ENCODE data around the gene PSG2.
A peak's percentile ranks its signal among the peaks of the same experiment; 100 is the strongest.
"Not testable (repeated sequence)": the region's sequence is repeated elsewhere in the genome, so short reads cannot be mapped to it uniquely, and the experiment has no call there.

The PSG2 gene

DNA sequence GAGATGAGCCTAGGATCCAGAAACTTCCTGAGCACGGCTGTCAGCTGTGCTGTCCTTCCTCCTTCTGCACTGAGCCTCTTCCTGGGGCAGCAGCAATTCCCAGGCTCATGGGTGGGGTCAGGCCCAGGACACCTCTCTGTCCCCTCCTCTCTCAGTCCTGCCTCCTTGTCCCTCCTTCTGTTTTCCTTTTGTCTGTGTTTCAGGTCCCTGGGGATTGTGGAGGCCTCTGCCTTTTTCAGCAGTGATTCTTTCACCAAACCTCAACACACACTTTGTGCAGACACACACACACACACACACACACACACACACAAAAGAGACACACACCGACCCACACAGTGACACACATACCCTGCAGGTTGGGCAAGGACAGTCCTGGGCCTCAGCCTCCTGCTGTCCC lies at the start of gene PSG2:
PSG2 (minus strand) TSS at position 101 of the 400 bp plus-strand sequence. CDS start 132 bp downstream, outside the sequence.
- not testable (repeated sequence) for DNase-seq

DNA sequence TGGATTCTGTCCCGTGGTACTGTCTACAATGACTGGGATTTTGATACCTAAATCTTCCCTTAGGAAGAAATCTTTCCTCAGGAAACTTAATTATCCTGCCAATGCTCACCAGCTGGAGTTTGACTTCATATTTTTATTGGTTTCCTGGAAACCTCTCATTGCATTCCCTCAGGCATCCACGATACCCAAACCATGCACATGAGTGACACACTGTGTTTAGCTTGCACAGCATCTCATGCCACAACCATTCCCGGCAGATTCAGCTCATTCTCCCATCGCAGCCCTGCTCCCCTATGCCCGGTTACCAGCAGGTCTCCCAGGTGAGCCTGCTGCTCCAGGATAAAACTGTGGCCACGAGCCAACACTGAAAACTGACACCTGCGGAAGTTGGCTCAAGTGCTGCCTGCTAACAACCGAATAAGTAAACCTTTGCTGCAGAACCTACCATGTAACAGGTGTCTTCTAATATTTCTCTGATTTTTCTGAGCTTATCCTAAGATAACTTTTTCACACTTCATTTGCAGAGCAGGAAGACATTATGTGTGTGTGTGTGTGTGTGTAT lies 48.9 kb upstream of the PSG2 start:
- DNase-seq, result not testable (repeated sequence)

DNA sequence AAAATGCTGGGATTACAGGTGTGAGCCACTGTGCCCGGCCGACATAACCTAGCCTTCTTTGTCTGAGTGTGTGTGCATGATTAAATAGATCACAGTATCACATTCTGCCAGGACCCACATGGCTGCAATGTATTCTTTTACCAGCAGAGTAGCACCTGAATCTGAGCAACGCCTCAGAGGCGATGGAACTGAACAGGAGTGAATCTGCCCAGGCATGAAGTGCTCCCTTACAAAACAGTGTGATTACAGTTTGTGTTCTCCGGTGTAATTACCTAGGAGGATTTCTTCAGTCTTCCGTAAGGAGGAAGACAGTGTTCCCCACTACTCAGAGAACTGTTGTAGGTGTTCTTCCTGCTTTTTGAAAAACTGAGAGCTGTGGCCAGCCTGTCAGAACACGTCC lies 46.7 kb upstream of the PSG2 start:
- DNase-seq, result not testable (repeated sequence)

DNA sequence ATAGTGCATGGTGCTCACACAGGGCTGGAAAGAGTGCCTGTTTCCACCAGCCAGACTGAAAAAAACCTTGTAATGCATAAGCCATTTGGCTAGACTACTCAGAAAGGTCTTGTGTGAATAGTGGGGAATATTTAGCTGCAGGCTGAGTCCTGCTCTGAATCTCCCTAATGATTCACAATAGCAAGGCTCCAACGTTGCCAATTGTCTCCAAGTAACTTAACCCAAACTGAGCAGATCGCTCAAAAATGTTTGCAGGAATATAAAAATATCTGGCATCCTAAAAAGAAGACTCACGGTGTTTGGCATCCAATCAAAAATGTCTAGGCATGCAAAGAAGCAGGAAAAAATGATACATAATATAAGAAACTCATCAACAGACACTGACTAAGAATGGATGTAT lies 44.8 kb upstream of the PSG2 start:
- DNase-seq, result not testable (repeated sequence)

DNA sequence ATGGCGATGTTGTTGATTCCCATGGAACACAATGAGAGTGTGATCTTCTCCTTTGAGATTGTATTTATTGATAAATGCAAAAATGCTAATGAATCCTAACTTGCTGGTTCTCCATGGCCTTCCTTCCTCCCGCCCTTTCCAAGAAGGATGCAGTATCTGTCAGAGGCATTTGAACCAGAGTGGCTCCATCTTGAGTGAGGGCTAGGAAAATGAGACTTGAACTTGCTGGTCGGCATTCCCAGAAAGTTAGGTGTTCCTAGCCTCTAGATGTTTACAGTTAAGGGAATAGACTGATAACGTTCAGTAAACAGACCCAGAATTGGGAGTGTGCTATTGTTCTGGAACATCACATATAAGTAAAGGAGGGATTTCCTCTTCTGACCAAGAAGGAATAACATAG lies 44.2 kb upstream of the PSG2 start:
- no peak for DNase-seq

DNA sequence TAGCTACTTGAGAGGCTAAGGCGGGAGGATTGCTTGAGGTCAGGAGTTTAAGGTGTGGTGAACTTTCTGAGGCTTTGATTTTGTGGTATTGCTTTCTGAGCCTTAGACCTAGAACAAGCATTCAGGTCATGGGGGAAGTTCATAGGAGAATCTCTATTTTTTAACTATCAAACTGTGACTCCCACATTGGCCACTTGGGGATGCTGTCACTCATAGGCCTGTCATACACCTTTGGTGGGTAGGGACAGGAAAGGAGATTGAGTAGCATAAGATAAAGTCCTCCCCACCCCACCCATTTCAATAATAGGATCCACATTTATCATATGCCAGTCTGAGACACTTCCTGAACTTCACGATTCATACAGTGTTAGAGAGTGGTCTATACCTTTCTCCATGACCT lies 41.9 kb upstream of the PSG2 start:
- no peak for DNase-seq

DNA sequence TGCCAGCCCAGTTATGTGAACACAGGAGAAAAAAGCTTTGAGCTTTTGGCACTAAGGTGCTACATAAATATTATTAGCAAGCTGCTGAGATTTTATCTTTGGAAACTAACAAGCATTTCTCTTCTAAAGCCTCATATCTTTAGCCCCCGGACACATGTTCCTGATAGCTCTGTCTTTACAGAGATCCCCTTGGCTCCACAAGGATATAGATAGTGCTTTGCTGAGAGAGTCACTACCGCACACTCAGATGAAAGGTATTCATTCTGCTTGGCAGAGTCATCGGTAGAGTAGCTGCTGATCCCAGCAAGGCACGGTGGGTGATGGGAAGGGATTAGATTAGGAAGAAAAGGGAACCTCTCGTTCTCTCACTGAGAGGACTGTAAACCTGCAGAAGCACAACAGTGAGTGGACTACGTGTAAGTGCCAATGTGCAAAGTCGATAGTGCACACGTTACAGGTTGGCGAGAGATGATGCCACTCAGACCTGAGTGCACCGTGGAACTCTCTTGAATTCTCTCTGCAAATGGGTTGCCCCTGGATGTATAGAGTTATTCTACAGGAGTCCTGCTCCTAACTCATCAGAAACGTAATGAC lies 38.0 kb upstream of the PSG2 start:
- DNase-seq, result not testable (repeated sequence)

DNA sequence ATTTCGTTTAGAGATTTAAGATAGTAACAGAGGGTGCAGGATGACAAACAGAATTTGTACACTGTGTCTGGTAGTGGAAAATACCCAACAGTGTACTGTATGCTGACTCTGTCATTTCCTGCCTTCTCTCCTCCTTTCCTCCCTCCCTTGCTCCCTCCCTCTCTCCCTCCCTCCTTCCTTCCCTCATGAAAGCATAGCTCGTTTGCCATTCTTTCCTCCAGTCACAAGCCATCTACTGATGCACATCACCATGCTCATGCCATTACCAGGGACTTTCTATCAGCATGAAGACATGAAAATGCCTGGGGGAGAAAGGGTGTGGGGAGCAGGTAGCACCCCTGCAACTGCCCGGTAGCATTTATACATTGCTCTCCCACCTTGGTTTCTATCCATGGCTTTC lies 37.0 kb upstream of the PSG2 start:
- not testable (repeated sequence) for DNase-seq

DNA sequence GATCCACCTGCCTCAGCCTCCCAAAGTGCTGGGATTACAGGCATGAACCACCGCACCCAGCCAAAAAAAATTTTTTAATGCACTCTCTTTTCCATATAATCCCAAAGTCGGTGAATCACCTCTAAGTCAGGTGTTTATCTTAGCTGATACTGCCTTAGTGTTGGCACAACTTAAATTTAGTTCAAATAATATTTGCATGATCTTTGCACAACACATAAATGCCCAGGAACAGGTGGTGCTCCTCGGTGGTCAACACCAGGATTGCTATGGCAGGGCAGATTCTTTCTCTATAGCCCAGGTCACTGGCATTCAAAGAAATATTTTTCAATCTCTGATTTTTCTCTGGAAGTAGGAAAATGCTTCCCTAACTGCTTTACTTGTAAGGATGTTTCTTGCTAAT lies 33.9 kb upstream of the PSG2 start:
- not testable (repeated sequence) for DNase-seq

DNA sequence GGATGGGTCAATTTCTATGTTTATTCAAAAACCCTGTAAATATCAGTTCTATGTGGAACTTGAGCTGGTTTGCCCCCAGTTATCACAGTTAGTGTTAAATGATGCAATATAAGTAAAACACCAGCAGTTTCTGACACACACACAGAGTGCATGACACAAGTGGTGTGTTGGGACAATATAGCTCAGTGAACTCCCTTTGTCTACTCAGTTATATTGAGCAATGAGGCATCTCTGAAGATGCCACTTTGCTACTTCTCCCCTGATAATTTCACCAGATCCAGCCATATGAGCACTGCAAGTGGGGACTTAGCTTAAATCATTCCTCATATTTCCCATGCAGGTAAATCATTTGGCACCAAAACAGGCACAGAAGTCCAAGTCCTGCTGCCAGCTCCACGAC lies 33.0 kb upstream of the PSG2 start:
- not testable (repeated sequence) for DNase-seq

DNA sequence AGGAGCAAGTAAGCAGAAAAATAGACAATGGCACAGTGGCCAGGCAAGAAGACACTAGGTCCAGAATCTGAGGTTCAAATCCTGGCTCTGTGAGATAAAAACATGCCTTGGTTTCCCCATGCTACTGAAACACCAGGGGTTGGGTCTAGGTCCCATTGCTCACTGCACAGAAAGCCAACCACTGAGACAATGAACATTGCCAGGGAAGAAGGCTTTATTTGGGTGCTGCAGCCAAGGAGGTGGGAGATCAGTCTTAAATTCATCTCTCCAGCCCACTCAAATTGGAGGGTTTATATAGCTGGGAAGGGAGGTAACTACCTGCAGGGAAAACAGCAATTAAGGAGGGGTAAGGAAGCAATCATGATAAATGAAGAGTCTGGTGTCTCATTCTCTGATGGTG lies 32.6 kb upstream of the PSG2 start:
- not testable (repeated sequence) for DNase-seq

DNA sequence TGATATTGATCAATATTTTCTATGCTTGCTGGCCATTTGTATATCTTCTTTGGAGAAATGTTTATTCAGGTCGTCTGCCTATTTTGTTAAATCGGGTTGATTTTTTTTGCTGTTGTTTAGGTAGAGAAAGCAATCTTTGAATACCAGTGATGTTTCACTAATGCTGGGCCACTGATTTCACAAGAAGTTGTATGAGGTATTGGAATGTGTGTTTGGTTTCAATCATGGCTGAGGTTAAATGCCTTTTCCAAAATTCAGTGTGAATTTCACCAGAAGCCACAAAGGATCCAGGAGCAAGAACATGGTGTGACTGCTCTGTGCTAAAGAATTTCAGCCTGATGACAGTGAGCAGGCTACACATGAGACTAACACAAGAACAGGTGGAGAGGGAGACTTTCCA lies 32.1 kb upstream of the PSG2 start:
- DNase-seq, result not testable (repeated sequence)

DNA sequence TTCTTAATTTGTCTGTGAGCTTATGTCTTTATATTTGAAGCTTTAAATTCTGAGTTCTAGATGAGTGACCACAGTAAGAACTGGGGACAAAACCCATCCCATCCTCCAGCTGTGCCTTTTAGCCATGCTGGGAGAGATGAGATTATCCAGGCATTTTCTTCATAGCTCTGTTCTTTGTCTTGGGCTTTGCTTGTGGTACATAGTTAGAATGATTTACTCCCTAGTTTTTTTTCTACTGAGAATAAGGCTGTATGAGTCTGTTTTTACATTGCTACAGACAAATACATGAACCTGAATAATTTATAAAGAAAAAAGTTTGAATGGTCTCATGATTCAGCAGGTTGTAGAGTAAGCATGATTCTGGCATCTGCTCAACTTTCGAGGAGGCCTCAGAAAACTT lies 24.9 kb upstream of the PSG2 start:
- not testable (repeated sequence) for DNase-seq

DNA sequence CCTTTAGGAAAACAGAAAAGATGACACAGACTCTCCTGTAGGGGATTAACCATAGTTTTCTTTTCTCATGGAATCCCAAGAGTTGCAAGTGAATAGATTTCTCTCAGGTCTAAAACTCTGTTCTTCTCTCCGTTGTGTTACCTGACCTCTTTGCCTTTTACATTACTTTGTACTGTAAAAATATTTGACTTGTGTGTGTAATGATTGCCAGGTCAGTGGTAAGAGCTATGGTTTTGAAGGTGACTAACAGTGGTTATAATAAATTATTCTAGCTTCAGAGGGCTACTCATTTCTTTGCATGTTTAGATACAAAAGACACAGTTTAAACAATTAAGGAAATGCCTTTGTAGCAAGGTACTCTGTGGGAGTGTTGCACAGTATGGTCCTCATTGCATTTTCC lies 23.0 kb upstream of the PSG2 start:
- no peak for DNase-seq

DNA sequence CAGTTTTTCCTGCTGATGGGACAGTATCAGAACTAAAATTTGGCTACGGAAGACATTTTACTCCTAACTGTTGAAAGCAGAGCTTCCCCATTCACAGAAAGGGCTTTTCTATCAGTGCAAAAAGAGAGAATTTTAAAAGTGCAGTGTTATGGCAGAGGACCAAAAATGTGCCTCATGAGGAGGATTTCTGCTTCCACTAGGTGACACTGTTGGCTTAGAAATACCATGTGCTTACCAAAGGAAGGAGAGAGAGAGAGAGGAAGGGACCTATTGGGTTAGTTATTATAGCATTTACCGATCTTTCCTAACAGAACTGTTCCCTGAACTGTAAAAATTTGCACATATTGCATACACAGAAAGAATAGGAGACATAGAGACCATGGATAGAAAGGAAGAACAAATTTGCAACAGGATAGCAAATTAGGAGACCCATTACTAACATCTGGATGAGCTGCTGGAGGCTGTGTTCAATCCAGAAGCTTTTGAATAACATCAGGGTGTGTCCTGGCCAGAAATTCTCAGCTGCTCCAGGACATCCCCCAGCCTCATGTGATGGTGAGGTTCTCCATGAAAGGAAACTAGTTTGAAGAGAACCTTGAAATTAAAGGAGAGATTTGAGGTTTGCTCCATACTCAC lies 21.8 kb upstream of the PSG2 start:
- DNase-seq, result not testable (repeated sequence)

DNA sequence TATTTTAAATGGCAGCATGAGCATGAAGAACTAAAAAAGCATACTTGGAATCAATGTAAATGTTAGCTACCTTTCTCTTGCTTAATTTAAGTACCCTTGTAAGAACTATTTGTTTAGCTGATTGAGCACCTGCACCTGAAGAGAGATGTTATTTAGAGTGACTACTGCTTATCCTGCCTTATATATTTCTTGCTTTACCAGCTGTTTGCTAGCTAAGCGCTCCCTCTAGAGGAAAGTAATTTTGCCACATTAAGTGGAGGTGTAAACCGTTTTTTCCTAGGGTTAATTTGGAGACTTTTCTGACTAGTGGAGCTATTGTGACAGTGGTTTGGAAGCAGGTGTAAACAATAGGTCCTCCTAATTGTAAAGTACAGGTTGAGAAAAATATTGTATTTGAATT lies 19.4 kb upstream of the PSG2 start:
- DNase-seq, result no peak

DNA sequence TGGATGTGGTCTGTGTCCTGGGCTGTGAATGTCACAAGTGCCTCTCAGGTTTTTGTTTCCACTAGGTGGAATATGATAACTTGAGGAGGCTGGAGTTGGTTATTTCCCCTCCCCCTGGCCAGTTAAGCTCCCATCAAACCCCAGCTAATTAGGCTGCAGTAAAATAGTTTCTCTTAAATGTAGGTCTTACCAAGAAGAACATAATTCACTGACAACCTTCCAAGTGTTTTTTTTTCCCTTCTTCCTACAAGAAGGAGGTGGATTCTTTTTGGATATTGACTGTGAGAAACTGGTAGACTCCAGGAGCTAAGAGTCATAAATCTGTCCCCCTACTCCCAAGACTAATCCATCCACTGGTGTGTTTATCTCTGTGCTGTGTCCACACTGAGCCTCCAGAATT lies 15.9 kb upstream of the PSG2 start:
- not testable (repeated sequence) for DNase-seq

DNA sequence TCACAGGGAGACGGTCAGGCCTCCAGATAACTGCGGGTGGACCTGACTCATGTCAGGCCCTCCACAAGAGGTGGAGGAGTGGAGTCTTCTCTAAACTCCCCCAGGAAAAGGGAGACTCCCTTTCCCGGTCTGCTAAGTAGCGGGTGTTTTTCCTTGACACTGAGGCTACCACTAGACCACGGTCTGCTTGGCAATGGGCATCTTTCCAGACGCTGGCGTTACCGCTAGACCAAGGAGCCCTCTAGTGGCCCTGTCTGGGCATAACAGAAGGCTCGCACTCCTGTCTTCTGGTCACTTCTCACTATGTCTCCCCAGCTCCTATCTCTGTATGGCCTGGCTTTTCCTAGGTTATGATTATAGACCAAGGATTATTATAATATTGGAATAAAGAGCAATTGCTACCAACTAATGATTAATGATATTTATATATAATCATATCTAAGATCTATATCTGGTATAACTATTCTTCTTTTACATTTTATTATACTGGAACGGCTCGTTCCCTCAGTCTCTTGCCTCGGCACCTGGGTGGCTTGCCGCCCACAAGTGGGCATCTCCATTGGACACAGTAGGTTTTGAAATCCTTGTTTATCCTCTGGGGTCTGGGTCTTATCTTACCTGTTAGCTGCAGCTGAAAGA lies 5.3 kb upstream of the PSG2 start:
- peak; percentile 1 for DNase-seq

DNA sequence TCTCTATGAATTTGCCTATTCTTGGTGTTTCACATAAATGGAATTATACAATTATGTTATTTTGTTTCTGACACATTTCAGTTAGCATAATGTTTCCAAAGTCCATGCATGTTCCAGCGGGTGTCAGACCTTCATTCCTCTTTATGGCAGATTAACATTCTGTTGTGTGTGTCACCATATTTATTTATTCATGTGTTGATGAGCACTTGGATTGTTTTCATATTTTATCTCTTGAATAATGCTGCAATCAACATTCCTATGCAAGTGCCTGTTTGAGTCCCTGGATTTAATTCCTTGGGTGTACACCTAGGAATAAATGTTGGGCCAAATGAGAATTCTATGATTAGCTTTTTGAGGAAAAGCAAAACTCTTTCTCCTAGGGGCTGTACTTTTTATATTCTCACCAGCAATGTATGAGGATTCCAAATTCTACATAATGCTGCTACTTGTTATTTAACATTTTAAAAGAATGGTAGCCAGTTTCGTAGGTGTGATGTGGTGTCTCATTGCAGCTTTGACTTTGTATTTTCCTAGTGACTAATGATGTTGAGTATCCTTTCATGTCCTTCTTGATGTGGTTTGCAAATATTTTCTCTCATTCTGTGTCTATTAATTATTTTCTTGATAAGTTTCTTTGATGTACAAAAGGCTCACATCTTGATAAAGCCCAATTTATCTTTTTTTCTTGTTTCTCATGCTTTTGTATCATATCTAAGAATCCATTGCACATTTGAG lies 3.5 kb upstream of the PSG2 start:
- DNase-seq, result not testable (repeated sequence)

DNA sequence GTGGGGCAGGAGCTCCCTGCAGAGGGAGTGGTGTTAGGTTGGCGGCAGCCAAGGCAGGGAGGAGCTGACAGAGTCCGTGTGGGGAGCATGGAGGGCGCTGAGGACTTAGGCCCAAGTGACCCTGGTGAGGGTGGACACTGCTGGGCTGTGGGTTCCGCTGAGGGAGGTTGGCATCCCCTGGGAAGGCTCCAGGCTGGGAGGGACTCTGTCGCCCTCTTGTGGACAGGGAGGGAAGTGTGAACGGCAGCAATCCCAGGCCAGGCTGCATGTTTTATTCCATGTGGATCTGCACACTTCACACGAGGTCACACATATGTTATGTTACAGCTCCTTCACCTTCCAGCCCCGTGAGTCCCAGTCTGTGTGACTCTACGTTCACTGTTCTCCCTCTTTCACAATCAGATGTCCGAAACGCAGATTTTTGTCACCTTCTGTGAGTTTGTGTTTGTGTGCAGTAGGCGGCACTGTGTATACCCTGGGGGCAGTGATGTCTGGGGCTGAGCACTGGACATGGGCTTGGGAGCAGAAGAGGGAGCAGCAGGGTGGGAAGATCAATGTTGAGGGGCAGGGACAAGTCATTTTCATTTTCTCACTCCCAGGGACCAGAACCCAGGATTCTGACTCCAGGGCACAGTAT lies 1.8 kb upstream of the PSG2 start:
- peak; percentile 3 for DNase-seq

DNA sequence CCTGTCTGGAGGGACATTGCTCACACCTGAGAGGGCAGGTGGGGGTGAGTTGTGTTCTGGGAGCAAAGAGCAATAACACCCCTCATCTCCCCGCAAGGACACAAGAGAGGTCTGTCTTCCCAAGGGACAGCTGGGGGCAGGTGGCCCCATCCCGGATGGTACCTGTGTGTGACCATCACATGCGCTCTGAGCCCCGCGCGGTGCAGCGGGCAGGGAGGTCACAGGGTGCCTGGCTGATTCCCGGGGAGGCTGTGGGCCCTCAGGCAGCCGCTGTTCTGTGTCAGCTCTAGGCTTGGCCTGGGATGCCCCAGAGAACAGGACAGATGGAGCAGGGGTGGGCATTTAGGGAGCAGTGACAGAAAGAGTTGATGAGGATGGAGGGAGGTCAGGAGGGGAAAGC lies 1.2 kb upstream of the PSG2 start:
- DNase-seq, result not testable (repeated sequence)

DNA sequence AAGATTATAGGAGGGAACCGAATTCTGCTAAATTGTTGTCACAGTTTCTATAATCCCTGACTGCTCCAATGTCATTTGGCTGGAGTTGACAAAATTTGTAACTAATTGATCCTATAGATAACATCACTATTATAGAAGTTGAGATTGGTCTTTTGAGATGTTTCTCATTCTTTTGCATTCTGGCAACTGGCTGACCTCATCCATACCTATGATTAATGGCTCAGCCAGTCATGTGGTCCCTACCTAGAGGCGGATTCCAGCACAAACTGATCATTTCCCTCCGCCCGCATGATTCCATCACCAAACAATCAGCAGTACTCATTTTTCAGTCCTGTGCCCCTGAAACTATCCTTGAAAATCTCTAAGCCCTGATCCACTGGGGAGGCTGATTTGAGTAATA lies 4.2 kb downstream of the PSG2 start:
- DNase-seq, result no peak

DNA sequence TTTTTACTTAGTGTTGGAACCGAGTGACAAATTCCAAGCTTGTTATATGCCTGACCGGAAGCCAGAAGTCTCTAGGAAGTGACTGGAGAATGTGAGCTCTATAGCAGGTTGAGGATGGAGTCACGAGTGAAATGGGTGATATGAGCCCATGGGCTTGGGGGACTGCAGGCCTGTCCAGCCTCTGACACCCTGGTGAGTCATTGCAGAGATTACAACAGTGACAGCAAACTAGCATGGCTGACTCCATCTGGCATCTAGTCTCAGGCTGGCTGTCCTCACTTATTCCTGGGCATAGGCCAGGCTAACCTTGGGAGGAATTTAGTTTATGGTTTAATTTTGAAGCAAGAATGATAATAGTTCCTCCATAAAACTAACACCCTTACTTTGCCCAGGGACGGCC lies 4.6 kb downstream of the PSG2 start:
- DNase-seq, result not testable (repeated sequence)
